SJSA1 (cell line): Measurements from ENCODE around the gene MRPL53. TPM values are rescaled to one million over a fixed set of nuclear protein-coding genes. Genes with fewer than 3 reads are reported as not detected.

Source experiments
- DNase-seq, 2 experiments: peaks; one replicate each; pipeline ENCODE4 v3.0.0-alpha.2; 2015 to 2020; ENCODE audit warnings: low spot score in 2 of 2, low read depth in 1 of 2
- H3K27ac ChIP-seq: fragments of 250-450 bp; sonication (Bioruptor Pico); 2 replicates; pipeline ENCODE4 v1.5.1; 2020; ENCODE audit warnings: mild to moderate bottlenecking, moderate library complexity
- H3K27me3 ChIP-seq: fragments of 250-450 bp; sonication (Bioruptor Pico); replicated peaks from 2 replicates; pipeline ENCODE4 v1.5.1; 2020; ENCODE audit warnings: mild to moderate bottlenecking, moderate library complexity
- H3K36me3 ChIP-seq: fragments of 250-450 bp; sonication (Bioruptor Pico); 2 replicates; pipeline ENCODE4 v1.5.1; 2020; ENCODE audit warnings: mild to moderate bottlenecking
- H3K4me1 ChIP-seq: fragments of 250-450 bp; sonication (Bioruptor Pico); replicated peaks from 2 replicates; pipeline ENCODE4 v1.6.1; 2021; ENCODE audit warnings: mild to moderate bottlenecking
- H3K4me3 ChIP-seq: fragments of 250-450 bp; sonication (Bioruptor Pico); 2 replicates; pipeline ENCODE4 v1.5.1; 2020; ENCODE audit warnings: mild to moderate bottlenecking
- H3K9me3 ChIP-seq: fragments of 250-450 bp; sonication (Bioruptor Pico); replicated peaks from 2 replicates; pipeline ENCODE4 v1.5.1; 2020; ENCODE audit warnings: mild to moderate bottlenecking
- total RNA-seq: library from RNA; depleted of rRNA; stranded (reverse); fragments of >200 nt; shearing (Covaris generic); gene quantifications from 2 replicates; pipeline ENCODE4 v1.2.3, GENCODE V29; 2014

MRPL53 gene
- total RNA-seq, 1 experiment from 2014 or later: 30.4 TPM

DNA sequence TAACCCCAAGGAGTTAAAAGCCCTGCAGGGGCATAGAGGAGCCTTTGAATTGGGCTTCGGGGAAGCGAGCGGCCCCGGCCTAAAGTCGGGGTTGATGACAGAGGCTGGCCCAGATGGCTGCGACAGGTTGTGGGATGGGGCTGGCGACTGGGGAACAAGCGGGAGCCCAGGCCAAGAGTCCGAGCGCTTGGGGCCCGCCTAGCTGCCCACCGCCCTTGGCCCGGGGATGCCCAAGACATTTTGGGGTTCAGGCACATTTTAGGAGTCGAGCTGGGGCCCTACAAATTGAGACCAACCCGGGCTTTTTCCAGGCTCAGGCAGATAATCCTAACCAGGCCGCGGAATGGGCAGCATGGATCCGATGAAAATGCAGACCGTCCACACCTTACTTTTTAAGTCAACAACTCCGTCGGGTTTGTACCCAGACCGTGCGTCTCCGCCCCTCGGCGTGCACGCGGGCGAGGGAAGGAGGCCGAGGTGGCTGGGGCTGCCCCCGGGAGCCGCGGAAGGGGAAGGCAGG is 31.2 kb downstream of the MRPL53 start:
- no peaks in the 10 kb centered on the region for H3K9me3 ChIP-seq
- no peaks in the 10 kb centered on the region for H3K36me3 ChIP-seq
- peaks cover 35% of the 10 kb centered on the region for H3K4me1 ChIP-seq
- DNase-seq: no peak
- H3K27me3 ChIP-seq: no peaks in the 10 kb centered on the region
- H3K27ac ChIP-seq: no peak overlapping the region
- no peak overlapping the region for H3K4me3 ChIP-seq

GRCh38 chr2:74440378-74441169 is 31.9 kb downstream of the MRPL53 start:
- H3K9me3 ChIP-seq: no peaks in the 10 kb centered on the region
- peak overlapping the region; percentile 44 for H3K4me3 ChIP-seq
- H3K36me3 ChIP-seq: no peaks in the 10 kb centered on the region
- DNase-seq: peak; percentile 78 to 88
- H3K4me1 ChIP-seq: peaks cover 35% of the 10 kb centered on the region
- peak overlapping the region; percentile 47 for H3K27ac ChIP-seq
- no peaks in the 10 kb centered on the region for H3K27me3 ChIP-seq

DNA sequence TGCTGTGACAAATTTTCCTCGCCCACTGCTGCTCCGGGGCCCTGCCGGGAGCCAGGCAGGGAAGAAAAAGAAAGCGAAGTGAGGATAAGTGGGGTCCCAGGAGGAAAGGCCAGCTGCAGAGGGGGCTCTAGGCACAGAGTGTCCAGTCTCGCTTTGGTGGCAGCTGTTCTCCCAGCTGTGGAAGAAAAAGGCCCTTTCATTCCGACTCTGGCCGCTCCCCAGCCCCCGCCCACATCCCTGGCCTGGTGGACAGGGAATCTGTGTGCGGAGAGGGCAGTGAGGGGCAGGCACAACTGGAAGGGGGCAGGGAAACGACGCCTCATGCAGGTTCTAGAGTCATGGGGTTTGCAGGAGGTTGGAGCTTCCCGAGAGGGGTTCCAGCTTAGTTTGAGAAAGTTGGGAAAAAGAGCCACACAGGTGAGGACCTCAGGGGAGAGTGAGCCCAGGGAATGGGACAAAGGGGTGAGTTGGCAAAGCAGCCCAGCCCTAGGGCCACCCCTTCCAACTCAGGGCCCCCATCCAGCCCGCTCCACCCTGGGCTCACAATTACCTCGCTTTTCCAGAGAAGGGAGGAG is 32.6 kb downstream of the MRPL53 start:
- H3K4me1 ChIP-seq: peaks cover 35% of the 10 kb centered on the region
- H3K27me3 ChIP-seq: no peaks in the 10 kb centered on the region
- H3K27ac ChIP-seq: 0 out of 2 replicates have a peak overlapping the region, but pooled peaks have one; percentile 47
- DNase-seq: peak in 1 of 2 experiments; percentile 19
- no peaks in the 10 kb centered on the region for H3K36me3 ChIP-seq
- peak overlapping the region; percentile 44 for H3K4me3 ChIP-seq
- no peaks in the 10 kb centered on the region for H3K9me3 ChIP-seq

DNA sequence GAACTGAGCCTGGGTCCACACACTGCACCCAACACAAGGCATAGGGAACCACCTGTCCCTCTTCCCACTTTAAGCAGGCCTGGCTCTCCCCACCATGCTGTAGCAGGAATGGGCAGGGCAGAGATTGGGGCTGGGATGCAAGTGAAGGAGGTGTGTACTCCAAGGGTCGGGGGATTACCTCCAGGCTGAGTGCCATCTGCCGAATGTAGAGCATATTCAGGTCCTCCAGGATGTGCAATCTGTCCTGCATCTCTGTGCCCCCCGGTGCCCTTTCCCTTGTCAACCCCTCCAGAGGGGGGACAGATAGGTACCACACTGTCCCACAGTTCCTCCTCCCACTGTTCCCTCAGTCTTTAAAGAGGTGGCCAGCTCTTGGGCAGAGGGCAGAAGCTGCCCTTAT is 33.1 kb downstream of the MRPL53 start:
- Histone ChIP-seq H3K4me1 (peaks cover 32% of the 10 kb centered on the region), H3K9me3 (no peaks in the 10 kb centered on the region), H3K36me3 (no peaks in the 10 kb centered on the region), H3K27me3 (no peaks in the 10 kb centered on the region), H3K27ac (no peak overlapping the region), H3K4me3 (peak overlapping the region; percentile 44)
- DNase-seq: no peak

DNA sequence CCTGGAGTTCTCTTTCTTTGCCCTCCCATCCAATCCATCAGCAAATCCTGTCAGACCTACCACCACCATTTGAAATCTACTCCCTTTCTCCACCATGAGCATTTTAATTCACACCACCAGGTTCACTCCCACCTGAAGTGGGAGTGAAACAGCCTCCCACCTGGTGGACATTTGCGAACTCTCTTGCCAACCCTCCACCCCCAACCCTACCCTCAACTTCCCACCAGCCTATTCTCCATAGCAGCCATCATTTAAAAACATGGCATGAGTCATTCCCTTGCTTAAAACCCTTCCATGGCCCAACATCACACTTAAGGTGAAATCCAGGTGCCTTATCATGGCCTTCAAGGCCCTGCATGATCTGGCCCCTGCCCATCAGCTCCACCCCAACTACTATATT is 34.2 kb downstream of the MRPL53 start:
- no peak for DNase-seq
- no peaks in the 10 kb centered on the region for H3K27me3 ChIP-seq
- H3K4me1 ChIP-seq: peaks cover 25% of the 10 kb centered on the region
- no peak overlapping the region for H3K27ac ChIP-seq
- no peak overlapping the region for H3K4me3 ChIP-seq
- no peaks in the 10 kb centered on the region for H3K9me3 ChIP-seq
- no peaks in the 10 kb centered on the region for H3K36me3 ChIP-seq

DNA sequence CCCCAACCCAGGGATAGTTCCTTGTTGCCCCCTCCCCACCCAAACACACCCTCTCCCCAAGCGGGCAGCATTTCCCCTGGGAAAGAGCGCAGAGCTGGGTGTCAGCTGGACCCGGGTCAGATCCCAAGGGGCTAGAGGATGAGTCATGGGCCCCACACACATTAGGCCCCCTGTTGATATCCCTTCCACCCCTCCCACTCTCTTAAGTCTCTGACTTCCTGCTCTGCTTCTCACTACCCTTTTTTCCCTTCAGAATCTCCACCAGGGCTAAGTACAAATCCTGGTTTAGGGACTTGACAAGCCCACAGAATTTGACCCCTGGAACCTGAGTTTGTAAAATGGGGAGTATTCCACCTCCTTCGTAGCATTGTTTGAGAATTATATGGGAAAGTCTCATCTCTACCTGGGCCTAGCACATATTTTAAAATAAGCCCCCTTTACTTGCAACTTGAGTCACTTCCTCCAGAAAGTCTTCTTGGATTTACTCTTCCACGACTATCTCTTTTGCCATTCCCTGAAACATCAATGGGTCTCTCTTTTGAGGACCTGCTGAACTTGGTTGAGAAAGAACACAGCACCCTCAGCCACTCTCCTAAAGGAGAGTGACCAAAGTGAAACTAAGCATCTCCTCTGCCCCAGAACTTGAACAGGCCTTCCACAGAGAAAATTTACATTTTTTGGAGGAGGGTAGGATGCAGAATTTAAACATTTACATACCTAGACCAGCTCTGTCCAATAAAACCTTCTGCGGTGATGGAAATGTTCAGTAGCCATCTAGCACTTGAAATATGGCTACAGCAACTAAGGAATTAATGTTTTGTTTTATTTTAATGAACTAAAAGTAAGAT is 35.4 kb downstream of the MRPL53 start:
- no peak overlapping the region for H3K4me3 ChIP-seq
- peaks cover 4% of the 10 kb centered on the region for H3K36me3 ChIP-seq
- DNase-seq: no peak
- H3K9me3 ChIP-seq: no peaks in the 10 kb centered on the region
- H3K27ac ChIP-seq: no peak overlapping the region
- no peaks in the 10 kb centered on the region for H3K27me3 ChIP-seq
- H3K4me1 ChIP-seq: peaks cover 25% of the 10 kb centered on the region

DNA sequence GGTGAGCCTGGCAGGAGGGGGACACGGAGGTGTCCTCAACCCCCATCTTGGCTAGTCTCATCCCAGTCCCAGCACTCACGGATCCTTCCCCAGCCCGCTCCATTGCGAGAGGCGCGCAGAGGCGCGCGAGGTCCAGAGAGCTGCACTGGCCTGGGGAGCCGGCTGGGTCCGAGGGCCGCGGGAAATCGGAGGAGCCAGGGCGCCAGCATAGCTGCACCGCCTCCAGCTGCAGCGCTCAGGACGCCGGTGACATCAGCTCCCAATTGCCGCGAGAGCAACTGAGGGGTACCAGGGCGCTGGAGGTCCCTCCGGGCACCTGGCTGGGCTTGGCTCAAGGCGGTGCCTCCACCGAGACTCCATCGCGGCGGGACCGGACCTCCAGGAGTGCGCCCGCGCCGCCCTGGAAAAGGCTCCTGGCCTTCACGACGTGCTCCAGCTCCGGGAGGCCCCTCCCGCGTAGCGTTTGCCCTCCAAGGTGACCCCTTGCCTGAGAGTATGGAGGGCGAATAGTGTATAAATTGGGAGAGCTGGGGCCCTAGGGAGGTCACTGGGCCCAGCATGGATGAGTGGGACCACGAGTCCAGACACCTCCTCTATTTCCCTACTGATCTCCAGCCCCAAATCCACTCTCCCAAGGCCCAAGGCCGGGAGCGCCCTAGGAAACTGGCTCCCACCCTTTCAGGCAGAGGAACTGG is 36.2 kb downstream of the MRPL53 start:
- Histone ChIP-seq H3K9me3 (no peaks in the 10 kb centered on the region), H3K4me3 (no peak overlapping the region)

GRCh38 chr2:74430502-74430901 is 42.0 kb downstream of the MRPL53 start:
- Histone ChIP-seq H3K27me3 (no peaks in the 10 kb centered on the region), H3K27ac (no peak overlapping the region), H3K36me3 (peaks cover 40% of the 10 kb centered on the region), H3K9me3 (no peaks in the 10 kb centered on the region), H3K4me1 (no peaks in the 10 kb centered on the region), H3K4me3 (no peak overlapping the region)
- DNase-seq: no peak

More for the DNA sequence above, 36.2 kb downstream of the MRPL53 start:
- Histone ChIP-seq H3K27ac (no peak overlapping the region), H3K27me3 (no peaks in the 10 kb centered on the region), H3K4me1 (peaks cover 25% of the 10 kb centered on the region), H3K36me3 (peaks cover 7% of the 10 kb centered on the region)
- no peak for DNase-seq

- Histone ChIP-seq H3K36me3 (peaks cover 40% of the 10 kb centered on the region), H3K27ac (no peak overlapping the region), H3K9me3 (no peaks in the 10 kb centered on the region), H3K27me3 (no peaks in the 10 kb centered on the region), H3K4me3 (no peak overlapping the region), H3K4me1 (no peaks in the 10 kb centered on the region)
- no peak for DNase-seq
Measured at GRCh38 chr2:74429487-74430451, 42.7 kb downstream of the MRPL53 start.

DNA sequence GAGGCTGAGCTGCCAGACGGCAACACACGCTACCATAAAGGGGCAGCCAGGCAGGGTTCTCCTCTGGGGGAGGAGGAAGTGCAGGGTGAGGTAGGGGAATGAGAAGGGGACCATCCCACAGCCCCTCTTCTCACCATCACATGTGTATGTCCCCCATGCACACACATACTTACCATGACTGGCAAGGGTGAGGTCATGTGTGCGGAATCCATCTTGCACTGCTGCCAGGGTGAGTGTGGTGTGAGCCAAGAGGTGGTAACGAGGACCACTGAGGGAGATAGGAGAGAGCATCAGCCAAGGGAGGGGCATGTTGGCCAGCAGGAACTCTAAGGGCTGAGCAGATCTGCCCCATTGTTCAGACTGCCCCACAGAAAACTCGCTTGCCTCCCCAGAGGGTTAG is 43.8 kb downstream of the MRPL53 start:
- DNase-seq: no peak
- H3K27me3 ChIP-seq: no peaks in the 10 kb centered on the region
- no peak overlapping the region for H3K4me3 ChIP-seq
- H3K4me1 ChIP-seq: no peaks in the 10 kb centered on the region
- H3K27ac ChIP-seq: no peak overlapping the region
- peaks cover 40% of the 10 kb centered on the region for H3K36me3 ChIP-seq
- H3K9me3 ChIP-seq: no peaks in the 10 kb centered on the region

DNA sequence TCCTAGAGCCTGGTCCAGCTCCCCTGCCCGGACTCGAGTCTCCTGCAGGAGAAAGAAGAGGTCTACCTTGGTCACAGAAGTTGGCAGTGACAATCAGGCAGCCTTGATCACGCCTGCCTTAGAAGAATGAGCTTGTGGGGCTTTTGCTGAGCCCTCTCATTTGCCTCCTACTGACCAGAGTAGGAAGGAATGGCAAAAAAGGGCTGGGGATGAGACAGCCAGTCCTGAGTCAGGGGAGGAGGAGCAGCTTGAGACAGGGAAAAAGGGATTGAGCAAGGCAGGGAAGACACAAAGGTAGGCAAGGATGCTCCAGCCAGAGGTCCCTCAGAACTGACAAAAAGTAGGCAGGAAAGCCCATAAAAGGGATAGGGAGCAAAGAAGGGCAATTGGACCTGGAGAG is 44.9 kb downstream of the MRPL53 start:
- H3K9me3 ChIP-seq: no peaks in the 10 kb centered on the region
- no peak overlapping the region for H3K4me3 ChIP-seq
- H3K27me3 ChIP-seq: no peaks in the 10 kb centered on the region
- H3K27ac ChIP-seq: no peak overlapping the region
- H3K4me1 ChIP-seq: no peaks in the 10 kb centered on the region
- peaks cover 40% of the 10 kb centered on the region for H3K36me3 ChIP-seq
- DNase-seq: no peak

DNA sequence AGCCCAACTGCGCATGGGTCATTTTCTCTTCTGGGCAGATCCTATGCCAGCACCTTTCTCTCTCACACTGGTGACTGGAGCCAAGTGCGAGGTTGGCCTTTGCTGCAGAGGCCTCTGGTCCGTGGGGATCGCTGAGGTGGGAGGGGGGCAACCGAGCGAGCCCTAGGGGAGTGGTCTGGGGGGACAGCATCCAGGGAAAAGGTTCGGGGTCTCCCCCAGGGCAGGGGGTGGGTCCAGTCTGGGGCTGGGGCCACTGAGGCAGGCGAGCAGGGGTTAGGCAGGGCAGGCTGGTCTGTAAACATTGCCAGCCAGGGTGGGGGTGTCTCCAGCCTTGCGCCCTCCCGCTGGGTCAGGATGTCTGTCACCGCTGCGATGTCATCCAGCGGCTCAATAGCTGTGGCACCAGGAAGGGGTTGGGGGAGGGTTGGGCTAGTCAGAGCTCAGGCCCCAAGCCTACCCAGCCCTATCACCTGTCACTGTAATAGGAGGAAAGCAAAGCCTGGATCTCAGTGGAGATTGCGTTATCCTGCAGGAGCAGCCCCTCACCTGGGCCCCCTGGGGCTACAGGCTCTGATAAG is 46.2 kb downstream of the MRPL53 start:
- H3K36me3 ChIP-seq: peaks cover 32% of the 10 kb centered on the region
- H3K9me3 ChIP-seq: no peaks in the 10 kb centered on the region
- no peaks in the 10 kb centered on the region for H3K27me3 ChIP-seq
- no peak for DNase-seq
- peaks cover 7% of the 10 kb centered on the region for H3K4me1 ChIP-seq
- H3K27ac ChIP-seq: no peak overlapping the region
- H3K4me3 ChIP-seq: no peak overlapping the region
